Fibroblast of lung (primary cell): ENCODE data around the gene KCNIP4. TPM values are rescaled to one million over a fixed set of nuclear protein-coding genes. Genes with fewer than 3 reads are reported as not detected.
"Not testable (repeated sequence)": the region's sequence is repeated elsewhere in the genome, so short reads cannot be mapped to it uniquely, and the experiment has no call there.

Source experiments
- DNase-seq, 2 donors: peaks; one replicate each; pipeline versions ENCODE4 v3.0.0 to v3.0.0-alpha.2; 2010; ENCODE audit warnings: low read depth in 2 of 2
- H2AFZ ChIP-seq: 2 replicates; pipeline ENCODE4 v1.5.1; 2012; ENCODE audit warnings: low read length, control low read depth, inconsistent platforms
- H3K27ac ChIP-seq: 2 replicates; pipeline ENCODE4 v1.5.1; 2011; ENCODE audit warnings: low read length, control low read depth; ENCODE audit not compliant: insufficient read depth
- H3K27me3 ChIP-seq: 2 replicates; pipeline ENCODE4 v1.5.1; 2011; ENCODE audit warnings: mild to moderate bottlenecking, low read length; ENCODE audit not compliant: control insufficient read depth, insufficient read depth
- H3K36me3 ChIP-seq: 2 replicates; pipeline ENCODE4 v1.5.1; 2011; ENCODE audit warnings: low read length; ENCODE audit not compliant: control insufficient read depth, insufficient read depth
- H3K4me1 ChIP-seq: 2 replicates; pipeline ENCODE4 v1.5.1; 2011; ENCODE audit warnings: low read length; ENCODE audit not compliant: control insufficient read depth, insufficient read depth; ENCODE audit errors: extremely low read depth
- H3K4me2 ChIP-seq: 2 replicates; pipeline ENCODE4 v1.5.1; 2011; ENCODE audit warnings: low read length, control low read depth; ENCODE audit not compliant: insufficient read depth; ENCODE audit errors: extremely low read depth
- H3K4me3 ChIP-seq, 4 experiments: fragments of 200-600 bp in 1 of 4; sonication (generic) in 1 of 4; replicated peaks in 1 of 4; 2 replicates each; pipeline ENCODE4 v1.5.1; 2011 to 2016; ENCODE audit warnings: low read length in 4 of 4, low read depth in 3 of 4, mild to moderate bottlenecking in 3 of 4, control low read depth in 2 of 4, inconsistent platforms in 1 of 4, mixed read lengths in 1 of 4; ENCODE audit not compliant: insufficient read depth in 1 of 4; ENCODE audit errors: control extremely low read depth in 1 of 4
- H3K79me2 ChIP-seq: 2 replicates; pipeline ENCODE4 v1.5.1; 2012; ENCODE audit warnings: mild to moderate bottlenecking, low read length, inconsistent platforms; ENCODE audit not compliant: control insufficient read depth, insufficient read depth
- H3K9ac ChIP-seq: 2 replicates; pipeline ENCODE4 v1.5.1; 2011; ENCODE audit warnings: mild to moderate bottlenecking, low read length, control low read depth; ENCODE audit not compliant: insufficient read depth
- H3K9me3 ChIP-seq: 2 replicates; pipeline ENCODE4 v1.5.1; 2012; ENCODE audit warnings: low read depth, low read length; ENCODE audit not compliant: control insufficient read depth, insufficient read depth
- H4K20me1 ChIP-seq: 2 replicates; pipeline ENCODE4 v1.5.1; 2011; ENCODE audit warnings: low read length; ENCODE audit not compliant: control insufficient read depth, insufficient read depth; ENCODE audit errors: extremely low read depth
- CTCF ChIP-seq, 2 donors: IDR thresholded peaks in 1 of 2; conservative IDR thresholded peaks in 1 of 2; 1 replicate in 1 of 2; 2 replicates in 1 of 2; pipeline ENCODE4 v1.5.1; 2011 to 2012; ENCODE audit warnings: low read length in 2 of 2, control low read depth in 1 of 2, inconsistent platforms in 1 of 2, low read depth in 1 of 2, mild to moderate bottlenecking in 1 of 2
- EZH2 ChIP-seq: IDR thresholded peaks from 2 replicates; pipeline ENCODE4 v1.5.1; 2012; ENCODE audit warnings: low read length, control low read depth, mild to moderate bottlenecking; ENCODE audit errors: missing control alignments
- polyA minus RNA-seq: library from RNA; depleted of rRNA, polyadenylated mRNA; stranded (reverse); fragments of >200 nt; gene quantifications from 2 replicates; pipeline ENCODE4 v1.2.3, GENCODE V29; 2011; ENCODE audit warnings: low replicate concordance
- polyA plus RNA-seq, 2 donors: library from polyadenylated mRNA; depleted of rRNA in 1 of 2; stranded (reverse) in 1 of 2; unstranded in 1 of 2; fragments of >200 nt; gene quantifications; 2 replicates each; pipeline ENCODE4 v1.2.1, GENCODE V29; 2011 to 2012; ENCODE audit warnings: missing spikeins in 1 of 2
- total RNA-seq: library from RNA; depleted of rRNA; stranded (reverse); fragments of >200 nt; gene quantifications from 2 replicates; pipeline ENCODE4 v1.2.1, GENCODE V29; 2014

The KCNIP4 gene
- not detected in 2 replicates for total RNA-seq
- polyA plus RNA-seq = not detected in 2 replicates
- polyA plus RNA-seq (2012) = 0.44 and 0.47 TPM in 2 replicates
- not detected in 2 replicates for polyA minus RNA-seq

GRCh38 chr4:21948347-21949072, at the start of gene KCNIP4:
Gene KCNIP4, minus strand, starts transcription at chr4:21948772.
- Histone ChIP-seq H3K27me3 (peaks cover 11% of the 10 kb centered on the region), H3K79me2 (no peaks in the 10 kb centered on the region), H3K4me2 (peak within 1 kb of the TSS; percentile 77), H4K20me1 (no peaks in the 10 kb centered on the region), H3K36me3 (no peaks in the 10 kb centered on the region), H3K4me3 (peak within 1 kb of the TSS; percentile 16 to 51 (median 41)), H3K9me3 (no peaks in the 10 kb centered on the region), H3K27ac (no peak within 1 kb of the TSS), H3K4me1 (no peaks in the 10 kb centered on the region), H2AFZ (peak within 1 kb of the TSS; percentile 52), H3K9ac (no peak within 1 kb of the TSS)
- TF ChIP-seq EZH2 = peak; percentile 75
- no peak for TF ChIP-seq CTCF (conservative IDR thresholded peaks at IDR 0.05 in 1 of 2, IDR thresholded peaks at IDR 0.05 in 1 of 2; ENCODE audit: low read depth in 1 of 2, low read length in 2 of 2)
- peak; percentile 27 to 46 for DNase-seq

GRCh38 chr4:21996618-21997017, 48.0 kb upstream of the KCNIP4 start:
- DNase-seq, H2AFZ ChIP-seq, H3K4me2 ChIP-seq, H3K79me2 ChIP-seq, H3K27ac ChIP-seq, H3K4me3 ChIP-seq, H3K9me3 ChIP-seq, H4K20me1 ChIP-seq, H3K27me3 ChIP-seq, H3K9ac ChIP-seq, H3K4me1 ChIP-seq, H3K36me3 ChIP-seq: not testable (repeated sequence)

- Histone ChIP-seq H3K36me3 (no peaks in the 10 kb centered on the region), H3K4me3 (no peak overlapping the region), H3K27me3 (no peaks in the 10 kb centered on the region), H3K4me1 (no peaks in the 10 kb centered on the region), H4K20me1 (no peaks in the 10 kb centered on the region), H3K79me2 (no peaks in the 10 kb centered on the region), H3K9me3 (no peaks in the 10 kb centered on the region), H3K27ac (no peak overlapping the region), H2AFZ (no peak overlapping the region), H3K9ac (no peak overlapping the region), H3K4me2 (no peak overlapping the region)
- TF ChIP-seq CTCF (conservative IDR thresholded peaks at IDR 0.05 in 1 of 2, IDR thresholded peaks at IDR 0.05 in 1 of 2; ENCODE audit: low read depth in 1 of 2, low read length in 2 of 2) (no peak), EZH2 (no peak)
- peak; percentile 57 to 76 for DNase-seq
Measured at GRCh38 chr4:21992330-21992729, 43.8 kb upstream of the KCNIP4 start.
